HepG2 (cell line): ENCODE data around the gene BCL2L1. TPM values are rescaled to one million over a fixed set of nuclear protein-coding genes. Genes with fewer than 3 reads are reported as not detected.
A peak's percentile ranks its signal among the peaks of the same experiment; 100 is the strongest.

Source experiments
- CREBL2 ChIP-seq: sonication (generic); formaldehyde crosslinking; IDR thresholded peaks from 2 replicates; pipeline ENCODE4 v1.8.1; 2023; ENCODE audit warnings: missing genetic modification reagents, mild to moderate bottlenecking, borderline replicate concordance
- HNF4G ChIP-seq, 2 experiments: sonication (generic) in 1 of 2; formaldehyde crosslinking in 1 of 2; IDR thresholded peaks; 2 replicates each; pipeline versions ENCODE4 v1.4.0 to v1.6.1; 2011 to 2020; ENCODE audit warnings: borderline replicate concordance in 2 of 2, low read depth in 2 of 2, mild to moderate bottlenecking in 2 of 2, low read length in 1 of 2, missing genetic modification reagents in 1 of 2, moderate library complexity in 1 of 2
- KDM3A ChIP-seq: IDR thresholded peaks from 2 replicates; pipeline ENCODE4 v1.6.1; 2018; ENCODE audit warnings: low read depth, missing compliant biosample characterization
- MIER3 ChIP-seq: IDR thresholded peaks from 2 replicates; pipeline ENCODE4 v1.6.1; 2016; ENCODE audit warnings: missing compliant biosample characterization, borderline replicate concordance
- RARG ChIP-seq: sonication (generic); formaldehyde crosslinking; IDR thresholded peaks from 2 replicates; pipeline ENCODE4 v1.4.0; 2020; ENCODE audit warnings: low read depth, mild to moderate bottlenecking, missing genetic modification reagents
- SALL1 ChIP-seq: sonication (generic); formaldehyde crosslinking; IDR thresholded peaks from 2 replicates; pipeline ENCODE4 v1.8.0; 2022; ENCODE audit warnings: mild to moderate bottlenecking, missing genetic modification reagents
- SOX5 ChIP-seq: IDR thresholded peaks from 2 replicates; pipeline ENCODE4 v1.6.1; 2016; ENCODE audit warnings: borderline replicate concordance
- ZFAT ChIP-seq: sonication (generic); formaldehyde crosslinking; conservative IDR thresholded peaks from 2 replicates; pipeline ENCODE4 v1.8.1; 2023; ENCODE audit warnings: missing genetic modification reagents, inconsistent platforms
- ZKSCAN5 ChIP-seq: sonication (generic); formaldehyde crosslinking; IDR thresholded peaks from 2 replicates; pipeline ENCODE4 v1.5.1; 2020; ENCODE audit warnings: mild to moderate bottlenecking, missing genetic modification reagents
- ZNF264 ChIP-seq: sonication (generic); formaldehyde crosslinking; IDR thresholded peaks from 2 replicates; pipeline ENCODE4 v1.4.0; 2020; ENCODE audit warnings: missing genetic modification reagents
- ZNF441 ChIP-seq: sonication (generic); formaldehyde crosslinking; IDR thresholded peaks from 2 replicates; pipeline ENCODE4 v1.7.0; 2021; ENCODE audit warnings: missing genetic modification reagents, borderline replicate concordance
- ZNF557 ChIP-seq: sonication (generic); formaldehyde crosslinking; IDR thresholded peaks from 2 replicates; pipeline ENCODE4 v1.4.0; 2020; ENCODE audit warnings: missing genetic modification reagents
- polyA plus RNA-seq, 8 experiments: library from polyadenylated mRNA; depleted of rRNA in 3 of 8; stranded (reverse) in 7 of 8; unstranded in 1 of 8; fragments of >200 nt; fragmentation: Illumina TruSeq in 4 of 8; extraction: Trizol in 4 of 8; gene quantifications; 2 replicates each; pipeline versions ENCODE4 v1.2.1 to v1.2.3, GENCODE V29; 2011 to 2016; ENCODE audit warnings: low read depth in 4 of 8, missing spikeins in 1 of 8, mixed read lengths in 1 of 8; ENCODE audit not compliant: insufficient read depth in 1 of 8
- total RNA-seq, 5 experiments: library from RNA; depleted of rRNA; stranded (reverse); fragments of >200 nt; fragmentation: Illumina TruSeq; extraction: Trizol; gene quantifications; 2 replicates each; pipeline ENCODE4 v1.2.3, GENCODE V29; 2016; ENCODE audit warnings: low read depth in 1 of 5
- TF ChIP-seq, protein P1 (sequence below): fragments of 450-650 bp; IDR thresholded peaks from 2 replicates; pipeline ENCODE4 v1.6.1; 2017
- TF ChIP-seq, protein P2 (sequence below): sonication (generic); formaldehyde crosslinking; IDR thresholded peaks from 2 replicates; pipeline ENCODE4; 2020; ENCODE audit warnings: missing genetic modification reagents, mild to moderate bottlenecking, borderline replicate concordance
- TF ChIP-seq, protein P3 (sequence below): sonication (generic); formaldehyde crosslinking; IDR thresholded peaks from 2 replicates; pipeline ENCODE4 v1.8.0; 2022; ENCODE audit warnings: missing genetic modification reagents, mild to moderate bottlenecking, moderate library complexity, borderline replicate concordance
- TF ChIP-seq, protein P4 (sequence below): sonication (generic); formaldehyde crosslinking; IDR thresholded peaks from 2 replicates; pipeline ENCODE4 v1.4.0; 2020; ENCODE audit warnings: missing genetic modification reagents

Gene BCL2L1
- total and polyA plus RNA-seq, 2 of the 13 experiments (the other 11 are each of a cell fraction or from before 2014, with no cell fraction given): 164 to 258 TPM

- TF ChIP-seq, protein P1, sequence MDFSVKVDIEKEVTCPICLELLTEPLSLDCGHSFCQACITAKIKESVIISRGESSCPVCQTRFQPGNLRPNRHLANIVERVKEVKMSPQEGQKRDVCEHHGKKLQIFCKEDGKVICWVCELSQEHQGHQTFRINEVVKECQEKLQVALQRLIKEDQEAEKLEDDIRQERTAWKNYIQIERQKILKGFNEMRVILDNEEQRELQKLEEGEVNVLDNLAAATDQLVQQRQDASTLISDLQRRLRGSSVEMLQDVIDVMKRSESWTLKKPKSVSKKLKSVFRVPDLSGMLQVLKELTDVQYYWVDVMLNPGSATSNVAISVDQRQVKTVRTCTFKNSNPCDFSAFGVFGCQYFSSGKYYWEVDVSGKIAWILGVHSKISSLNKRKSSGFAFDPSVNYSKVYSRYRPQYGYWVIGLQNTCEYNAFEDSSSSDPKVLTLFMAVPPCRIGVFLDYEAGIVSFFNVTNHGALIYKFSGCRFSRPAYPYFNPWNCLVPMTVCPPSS: no peak
- TF ChIP-seq SOX5 (CRISPR knock-in tag) (0 out of 2 replicates have a peak, but pooled peaks have one; percentile 10), ZNF264 (CRISPR knock-in tag) (peak; percentile 64; the same call in 1 of the 2 replicates), ZNF441 (no peak), CREBL2 (peak; percentile 74; the same call in 1 of the 2 replicates), KDM3A (CRISPR knock-in tag) (0 out of 2 replicates have a peak, but pooled peaks have one; percentile 21), SALL1 (CRISPR knock-in tag) (peak; percentile 86), RARG (CRISPR knock-in tag) (no peak), MIER3 (CRISPR knock-in tag) (peak; percentile 15; the same call in 1 of the 2 replicates), ZKSCAN5 (peak; percentile 37; the same call in 1 of the 2 replicates), HNF4G (IDR thresholded peaks at IDR 0.05; ENCODE audit: borderline replicate concordance, low read depth, low read length) (0 out of 2 replicates have a peak, but pooled peaks have one; percentile 28), HNF4G (CRISPR knock-in tag; IDR thresholded peaks at IDR 0.05; ENCODE audit: borderline replicate concordance, low read depth) (no peak), ZNF557 (CRISPR knock-in tag) (0 out of 2 replicates have a peak, but pooled peaks have one; percentile 55), ZFAT (CRISPR knock-in tag) (0 out of 2 replicates have a peak, but pooled peaks have one; percentile 78)
- TF ChIP-seq, protein P2, sequence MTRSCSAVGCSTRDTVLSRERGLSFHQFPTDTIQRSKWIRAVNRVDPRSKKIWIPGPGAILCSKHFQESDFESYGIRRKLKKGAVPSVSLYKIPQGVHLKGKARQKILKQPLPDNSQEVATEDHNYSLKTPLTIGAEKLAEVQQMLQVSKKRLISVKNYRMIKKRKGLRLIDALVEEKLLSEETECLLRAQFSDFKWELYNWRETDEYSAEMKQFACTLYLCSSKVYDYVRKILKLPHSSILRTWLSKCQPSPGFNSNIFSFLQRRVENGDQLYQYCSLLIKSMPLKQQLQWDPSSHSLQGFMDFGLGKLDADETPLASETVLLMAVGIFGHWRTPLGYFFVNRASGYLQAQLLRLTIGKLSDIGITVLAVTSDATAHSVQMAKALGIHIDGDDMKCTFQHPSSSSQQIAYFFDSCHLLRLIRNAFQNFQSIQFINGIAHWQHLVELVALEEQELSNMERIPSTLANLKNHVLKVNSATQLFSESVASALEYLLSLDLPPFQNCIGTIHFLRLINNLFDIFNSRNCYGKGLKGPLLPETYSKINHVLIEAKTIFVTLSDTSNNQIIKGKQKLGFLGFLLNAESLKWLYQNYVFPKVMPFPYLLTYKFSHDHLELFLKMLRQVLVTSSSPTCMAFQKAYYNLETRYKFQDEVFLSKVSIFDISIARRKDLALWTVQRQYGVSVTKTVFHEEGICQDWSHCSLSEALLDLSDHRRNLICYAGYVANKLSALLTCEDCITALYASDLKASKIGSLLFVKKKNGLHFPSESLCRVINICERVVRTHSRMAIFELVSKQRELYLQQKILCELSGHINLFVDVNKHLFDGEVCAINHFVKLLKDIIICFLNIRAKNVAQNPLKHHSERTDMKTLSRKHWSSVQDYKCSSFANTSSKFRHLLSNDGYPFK (CRISPR knock-in tag): 0 out of 2 replicates have a peak, but pooled peaks have one; percentile 27
- TF ChIP-seq, protein P3, sequence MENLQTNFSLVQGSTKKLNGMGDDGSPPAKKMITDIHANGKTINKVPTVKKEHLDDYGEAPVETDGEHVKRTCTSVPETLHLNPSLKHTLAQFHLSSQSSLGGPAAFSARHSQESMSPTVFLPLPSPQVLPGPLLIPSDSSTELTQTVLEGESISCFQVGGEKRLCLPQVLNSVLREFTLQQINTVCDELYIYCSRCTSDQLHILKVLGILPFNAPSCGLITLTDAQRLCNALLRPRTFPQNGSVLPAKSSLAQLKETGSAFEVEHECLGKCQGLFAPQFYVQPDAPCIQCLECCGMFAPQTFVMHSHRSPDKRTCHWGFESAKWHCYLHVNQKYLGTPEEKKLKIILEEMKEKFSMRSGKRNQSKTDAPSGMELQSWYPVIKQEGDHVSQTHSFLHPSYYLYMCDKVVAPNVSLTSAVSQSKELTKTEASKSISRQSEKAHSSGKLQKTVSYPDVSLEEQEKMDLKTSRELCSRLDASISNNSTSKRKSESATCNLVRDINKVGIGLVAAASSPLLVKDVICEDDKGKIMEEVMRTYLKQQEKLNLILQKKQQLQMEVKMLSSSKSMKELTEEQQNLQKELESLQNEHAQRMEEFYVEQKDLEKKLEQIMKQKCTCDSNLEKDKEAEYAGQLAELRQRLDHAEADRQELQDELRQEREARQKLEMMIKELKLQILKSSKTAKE (CRISPR knock-in tag): peak; percentile 59; the same call in 1 of the 2 replicates
- TF ChIP-seq, protein P4, sequence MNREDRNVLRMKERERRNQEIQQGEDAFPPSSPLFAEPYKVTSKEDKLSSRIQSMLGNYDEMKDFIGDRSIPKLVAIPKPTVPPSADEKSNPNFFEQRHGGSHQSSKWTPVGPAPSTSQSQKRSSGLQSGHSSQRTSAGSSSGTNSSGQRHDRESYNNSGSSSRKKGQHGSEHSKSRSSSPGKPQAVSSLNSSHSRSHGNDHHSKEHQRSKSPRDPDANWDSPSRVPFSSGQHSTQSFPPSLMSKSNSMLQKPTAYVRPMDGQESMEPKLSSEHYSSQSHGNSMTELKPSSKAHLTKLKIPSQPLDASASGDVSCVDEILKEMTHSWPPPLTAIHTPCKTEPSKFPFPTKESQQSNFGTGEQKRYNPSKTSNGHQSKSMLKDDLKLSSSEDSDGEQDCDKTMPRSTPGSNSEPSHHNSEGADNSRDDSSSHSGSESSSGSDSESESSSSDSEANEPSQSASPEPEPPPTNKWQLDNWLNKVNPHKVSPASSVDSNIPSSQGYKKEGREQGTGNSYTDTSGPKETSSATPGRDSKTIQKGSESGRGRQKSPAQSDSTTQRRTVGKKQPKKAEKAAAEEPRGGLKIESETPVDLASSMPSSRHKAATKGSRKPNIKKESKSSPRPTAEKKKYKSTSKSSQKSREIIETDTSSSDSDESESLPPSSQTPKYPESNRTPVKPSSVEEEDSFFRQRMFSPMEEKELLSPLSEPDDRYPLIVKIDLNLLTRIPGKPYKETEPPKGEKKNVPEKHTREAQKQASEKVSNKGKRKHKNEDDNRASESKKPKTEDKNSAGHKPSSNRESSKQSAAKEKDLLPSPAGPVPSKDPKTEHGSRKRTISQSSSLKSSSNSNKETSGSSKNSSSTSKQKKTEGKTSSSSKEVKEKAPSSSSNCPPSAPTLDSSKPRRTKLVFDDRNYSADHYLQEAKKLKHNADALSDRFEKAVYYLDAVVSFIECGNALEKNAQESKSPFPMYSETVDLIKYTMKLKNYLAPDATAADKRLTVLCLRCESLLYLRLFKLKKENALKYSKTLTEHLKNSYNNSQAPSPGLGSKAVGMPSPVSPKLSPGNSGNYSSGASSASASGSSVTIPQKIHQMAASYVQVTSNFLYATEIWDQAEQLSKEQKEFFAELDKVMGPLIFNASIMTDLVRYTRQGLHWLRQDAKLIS (CRISPR knock-in tag): peak; percentile 91; the same call in 1 of the 2 replicates
Measured at GRCh38 chr20:31721408-31722256, 1.0 kb downstream of the BCL2L1 start (continued).
